IPS DF 4.7 (cell line): ENCODE results near the gene SRD5A1.

Source experiments
- DNase-seq: peaks from one replicate; pipeline ENCODE4 v3.0.0-alpha.2; 2013; ENCODE audit warnings: low spot score; ENCODE audit errors: extremely low read depth

Gene SRD5A1

GRCh38 chr5:6604341-6604740 is 28.9 kb upstream of the SRD5A1 start:
- DNase-seq = no peak

- no peak for DNase-seq
These were observed 28.3 kb upstream of the SRD5A1 start for GRCh38 chr5:6604946-6605345.

- no peak for DNase-seq
These were observed 26.2 kb upstream of the SRD5A1 start for GRCh38 chr5:6606884-6607558.

GRCh38 chr5:6607559-6607936 is 25.7 kb upstream of the SRD5A1 start:
- no peak for DNase-seq

- DNase-seq = no peak
These were observed 25.2 kb upstream of the SRD5A1 start for GRCh38 chr5:6608016-6608415.

GRCh38 chr5:6611334-6612256 is 21.6 kb upstream of the SRD5A1 start:
- DNase-seq = no peak

- no peak for DNase-seq
These were observed 18.0 kb upstream of the SRD5A1 start for GRCh38 chr5:6615034-6615815.

GRCh38 chr5:6616632-6617031 is 16.6 kb upstream of the SRD5A1 start:
- DNase-seq = no peak

- DNase-seq = no peak
These were observed 10.0 kb upstream of the SRD5A1 start for GRCh38 chr5:6623228-6623627.

- no peak for DNase-seq
These were observed 9.3 kb upstream of the SRD5A1 start for GRCh38 chr5:6623941-6624340.

GRCh38 chr5:6626508-6626907 is 6.7 kb upstream of the SRD5A1 start:
- DNase-seq = no peak

GRCh38 chr5:6631441-6631840 is 1.8 kb upstream of the SRD5A1 start:
- no peak for DNase-seq

GRCh38 chr5:6632324-6632887 is 834 bp upstream of the SRD5A1 start:
- no peak for DNase-seq

- DNase-seq = no peak
These were observed 417 bp downstream of the SRD5A1 start for GRCh38 chr5:6633469-6634245.

- DNase-seq = no peak
These were observed 1.1 kb downstream of the SRD5A1 start for GRCh38 chr5:6634306-6634705.

- no peak for DNase-seq
These were observed 1.7 kb downstream of the SRD5A1 start for GRCh38 chr5:6634788-6635430.

GRCh38 chr5:6636293-6636692 is 3.1 kb downstream of the SRD5A1 start:
- no peak for DNase-seq

GRCh38 chr5:6637022-6637421 is 3.8 kb downstream of the SRD5A1 start:
- DNase-seq = no peak

GRCh38 chr5:6637590-6637989 is 4.3 kb downstream of the SRD5A1 start:
- no peak for DNase-seq

- no peak for DNase-seq
These were observed 5.0 kb downstream of the SRD5A1 start for GRCh38 chr5:6638236-6638635.
